ENCODE results near the gene PRPF40A.

PRPF40A gene

GRCh38 chr2:152626911-152627339 is 90.3 kb downstream of the PRPF40A start:
- Histone ChIP-seq H3K79me2 (ENCODE audit: insufficient read depth, low read length) (no peaks in the 10 kb centered on the region), H3K4me1 (ENCODE audit: insufficient read depth, low read length, severe bottlenecking) (no peaks in the 10 kb centered on the region), H4K20me1 (ENCODE audit: insufficient read depth, low read length) (no peaks in the 10 kb centered on the region), H3K9me2 (ENCODE audit: low read depth, low read length) (no peaks in the 10 kb centered on the region), H3K27ac (ENCODE audit: low read depth, low read length, poor library complexity, severe bottlenecking) (no peak overlapping the region), H3K4me2 (ENCODE audit: low read length) (no peak overlapping the region), H3K9ac (ENCODE audit: low read length) (no peak overlapping the region), H3K27me3 (ENCODE audit: insufficient read depth, low read length) (no peaks in the 10 kb centered on the region), H3K9me3 (ENCODE audit: low read length) (no peaks in the 10 kb centered on the region), H3F3A (ENCODE audit: insufficient read depth, low read length) (no peaks in the 10 kb centered on the region), H3K36me3 (ENCODE audit: insufficient read depth, low read length) (no peaks in the 10 kb centered on the region), H3K4me3 (ENCODE audit: low read depth, low read length, poor library complexity, severe bottlenecking) (no peak overlapping the region), H2AFZ (ENCODE audit: low read length) (no peak overlapping the region)
- TF ChIP-seq EZH2 (IDR thresholded peaks at IDR 0.05; ENCODE audit: borderline replicate concordance, low read length) (no peak), CTCF (IDR thresholded peaks at IDR 0.05; ENCODE audit: low read length) (no peak)

- H3K36me3 ChIP-seq (ENCODE audit: insufficient read depth, low read length) = no peaks in the 10 kb centered on the region
- H3K4me2 ChIP-seq (ENCODE audit: low read length) = no peak overlapping the region
- H3K27ac ChIP-seq (ENCODE audit: low read depth, low read length, poor library complexity, severe bottlenecking) = no peak overlapping the region
- no peak for TF ChIP-seq EZH2 (IDR thresholded peaks at IDR 0.05; ENCODE audit: borderline replicate concordance, low read length)
- no peak for TF ChIP-seq CTCF (IDR thresholded peaks at IDR 0.05; ENCODE audit: low read length)
- no peaks in the 10 kb centered on the region for H3K79me2 ChIP-seq (ENCODE audit: insufficient read depth, low read length)
- no peak overlapping the region for H3K4me3 ChIP-seq (ENCODE audit: low read depth, low read length, poor library complexity, severe bottlenecking)
- H4K20me1 ChIP-seq (ENCODE audit: insufficient read depth, low read length) = no peaks in the 10 kb centered on the region
- no peaks in the 10 kb centered on the region for H3K9me2 ChIP-seq (ENCODE audit: low read depth, low read length)
- H3K27me3 ChIP-seq (ENCODE audit: insufficient read depth, low read length) = no peaks in the 10 kb centered on the region
- no peak overlapping the region for H2AFZ ChIP-seq (ENCODE audit: low read length)
- H3K9ac ChIP-seq (ENCODE audit: low read length) = no peak overlapping the region
- no peaks in the 10 kb centered on the region for H3K9me3 ChIP-seq (ENCODE audit: low read length)
- H3F3A ChIP-seq (ENCODE audit: insufficient read depth, low read length) = no peaks in the 10 kb centered on the region
- H3K4me1 ChIP-seq (ENCODE audit: insufficient read depth, low read length, severe bottlenecking) = no peaks in the 10 kb centered on the region
These were observed 92.5 kb downstream of the PRPF40A start for GRCh38 chr2:152624805-152625204.

GRCh38 chr2:152623775-152624174 is 93.5 kb downstream of the PRPF40A start:
- TF ChIP-seq EZH2 (IDR thresholded peaks at IDR 0.05; ENCODE audit: borderline replicate concordance, low read length) = no peak
- no peak for TF ChIP-seq CTCF (IDR thresholded peaks at IDR 0.05; ENCODE audit: low read length)
- Histone ChIP-seq H3K27me3 (ENCODE audit: insufficient read depth, low read length) (no peaks in the 10 kb centered on the region), H2AFZ (ENCODE audit: low read length) (no peak overlapping the region), H3K4me3 (ENCODE audit: low read depth, low read length, poor library complexity, severe bottlenecking) (no peak overlapping the region), H3K36me3 (ENCODE audit: insufficient read depth, low read length) (no peaks in the 10 kb centered on the region), H3K4me1 (ENCODE audit: insufficient read depth, low read length, severe bottlenecking) (no peaks in the 10 kb centered on the region), H4K20me1 (ENCODE audit: insufficient read depth, low read length) (no peaks in the 10 kb centered on the region), H3F3A (ENCODE audit: insufficient read depth, low read length) (no peaks in the 10 kb centered on the region), H3K27ac (ENCODE audit: low read depth, low read length, poor library complexity, severe bottlenecking) (no peak overlapping the region), H3K79me2 (ENCODE audit: insufficient read depth, low read length) (no peaks in the 10 kb centered on the region), H3K9ac (ENCODE audit: low read length) (no peak overlapping the region), H3K4me2 (ENCODE audit: low read length) (no peak overlapping the region), H3K9me3 (ENCODE audit: low read length) (no peaks in the 10 kb centered on the region), H3K9me2 (ENCODE audit: low read depth, low read length) (no peaks in the 10 kb centered on the region)
